Adrenal gland (tissue), 12 donors: ENCODE measurements around the gene LRP1B. TPM values are rescaled to one million over a fixed set of nuclear protein-coding genes. Genes with fewer than 3 reads are reported as not detected.

Source experiments
- DNase-seq, 7 donors: peaks; one replicate each; pipeline ENCODE4 v3.0.0-alpha.2; 2019 to 2020
- H3K27ac ChIP-seq, 5 donors: fragments of 200-600 bp; sonication (generic) in 4 of 5; 1 replicate in 3 of 5; 2 replicates in 2 of 5; pipeline versions ENCODE4 v1.5.1 to v1.8.0; 2016 to 2020; ENCODE audit warnings: mild to moderate bottlenecking in 1 of 5
- H3K27me3 ChIP-seq: fragments of 200-600 bp; 2 replicates; pipeline ENCODE4 v1.8.0; 2021
- H3K36me3 ChIP-seq, 2 donors: fragments of 200-600 bp; replicated peaks in 1 of 2; 1 replicate in 1 of 2; 2 replicates in 1 of 2; pipeline versions ENCODE4 v1.5.1 to v1.8.0; 2018 to 2022
- H3K4me1 ChIP-seq, 2 donors: fragments of 200-600 bp; replicated peaks in 1 of 2; 1 replicate in 1 of 2; 2 replicates in 1 of 2; pipeline versions ENCODE4 v1.5.1 to v1.8.0; 2018 to 2021
- H3K4me3 ChIP-seq, 4 donors: fragments of 200-600 bp; sonication (generic) in 3 of 4; one replicate each; pipeline ENCODE4 v1.5.1; 2016 to 2018
- H3K9me3 ChIP-seq, 3 donors: fragments of 200-600 bp; sonication (generic) in 1 of 3; replicated peaks in 1 of 3; 1 replicate in 2 of 3; 2 replicates in 1 of 3; pipeline versions ENCODE4 v1.5.1 to v1.8.0; 2016 to 2021
- CTCF ChIP-seq, 6 experiments: fragments of 450-650 bp in 4 of 6; fragments of 200-600 bp in 2 of 6; sonication (generic) in 1 of 6; IDR thresholded peaks; 1 replicate in 5 of 6; 2 replicates in 1 of 6; pipeline versions ENCODE4 v1.5.1 to v1.8.0; 2016 to 2021; ENCODE audit warnings: antibody characterized with exemption in 6 of 6, mild to moderate bottlenecking in 2 of 6, moderate library complexity in 1 of 6
- POLR2A ChIP-seq, 2 donors: fragments of 450-650 bp; IDR thresholded peaks; one replicate each; pipeline ENCODE4 v1.6.1; 2017; ENCODE audit warnings: antibody characterized with exemption in 2 of 2, mild to moderate bottlenecking in 2 of 2, moderate library complexity in 1 of 2
- WGBS, 4 donors: extraction: QIAGEN DNeasy Blood & Tissue Kit in 2 of 4; methylation state at CpG; one replicate each; pipeline versions ENCODE4 v1.1.5 to v1.1.7; 2013 to 2017; 5-methylcytosine and 5-hydroxymethylcytosine counted together
- intact Hi-C, 2 donors: fragments of 100-400 bp; cut with DNase I; formaldehyde crosslinking; loops; one replicate each; pipeline versions ENCODE4 v1.14.1 to v1.15.0; 2022 to 2023
- polyA plus RNA-seq, 3 donors: library from polyadenylated mRNA; stranded (reverse); fragments of 200-250 nt in 2 of 3; fragments of 350-450 nt in 1 of 3; fragmentation: Illumina TruSeq in 1 of 3; extraction: RNeasy Lipid Tissue Mini Kit (QIAGEN cat#74804) in 1 of 3; gene quantifications; one replicate each; pipeline ENCODE4 v1.2.3, GENCODE V29; 2013 to 2014
- total RNA-seq, 9 donors: library from RNA; depleted of rRNA in 4 of 9; stranded (reverse); fragments of >200 nt in 4 of 9; fragments of 120-200 nt in 1 of 9; fragmentation: NEBNext Ultra II Directional in 1 of 9; extraction: Animal tissue kit (Norgen Biotek cat#: 25700) in 1 of 9; gene quantifications; one replicate each; pipeline versions ENCODE4 v1.1.0 to v1.2.4, GENCODE V29; 2013 to 2023
- donor health status: healthy with polysubstance abuse.
- donor health status: Bipolar disorder and iron deficiency.
- donor health status: DM: yes; HTN: yes; CAD: no.
- donor health status: DM: no; HTN: no; CAD: no.
- donor health status: DM: no; HTN: no; CAD: no.
- donor health status: DM: yes; HTN: yes; CAD: no.

LRP1B gene
- total and polyA plus RNA-seq, 12 donors: 0.84 to 5.4 (median 2.1) TPM

GRCh38 chr2:141151611-141152286 is 979.1 kb downstream of the LRP1B start:
- WGBS, 4 donors: 46 to 78% (median 74%) methylated on average over 3 of the region's 3 CpGs
- no peaks in the 10 kb centered on the region for H3K4me1 ChIP-seq
- intact Hi-C loops: no loop called here
- no peaks in the 10 kb centered on the region for H3K36me3 ChIP-seq
- DNase-seq: no peak
- no peak overlapping the region for H3K27ac ChIP-seq
- H3K27me3 ChIP-seq: no peaks in the 10 kb centered on the region
- no peaks in the 10 kb centered on the region for H3K9me3 ChIP-seq
- H3K4me3 ChIP-seq: no peak overlapping the region
- TF ChIP-seq POLR2A (IDR thresholded peaks at IDR 0.05): no peak
- no peak for TF ChIP-seq CTCF (IDR thresholded peaks at IDR 0.05)

DNA sequence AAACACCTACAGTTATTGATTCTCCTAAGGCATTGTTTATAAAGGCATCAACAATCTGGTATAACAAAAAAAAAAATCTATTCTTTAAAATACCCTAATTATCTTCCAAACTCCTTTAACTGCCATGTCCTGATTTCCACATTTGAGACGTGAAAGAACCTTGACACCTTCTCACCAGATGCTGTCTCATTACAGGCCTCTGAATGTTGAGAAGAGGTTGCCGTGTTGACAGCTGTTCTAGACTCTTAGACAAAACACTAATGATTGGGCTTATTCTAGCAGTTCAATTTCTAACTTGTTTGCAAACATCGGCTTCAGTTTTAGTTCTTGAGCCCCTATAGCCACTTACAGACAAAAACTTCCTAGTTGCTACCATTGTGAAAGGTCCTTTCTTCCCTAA is 988.8 kb downstream of the LRP1B start:
- intact Hi-C loops: no loop called here
- TF ChIP-seq CTCF (IDR thresholded peaks at IDR 0.05): no peak
- Histone ChIP-seq H3K9me3 (no peaks in the 10 kb centered on the region), H3K4me3 (no peak overlapping the region), H3K27ac (no peak overlapping the region), H3K36me3 (no peaks in the 10 kb centered on the region), H3K27me3 (no peaks in the 10 kb centered on the region), H3K4me1 (no peaks in the 10 kb centered on the region)
- DNase-seq: no peak
- WGBS, 4 donors: 87 to 93% (median 90%) methylated on average over 3 of the region's 3 CpGs

DNA sequence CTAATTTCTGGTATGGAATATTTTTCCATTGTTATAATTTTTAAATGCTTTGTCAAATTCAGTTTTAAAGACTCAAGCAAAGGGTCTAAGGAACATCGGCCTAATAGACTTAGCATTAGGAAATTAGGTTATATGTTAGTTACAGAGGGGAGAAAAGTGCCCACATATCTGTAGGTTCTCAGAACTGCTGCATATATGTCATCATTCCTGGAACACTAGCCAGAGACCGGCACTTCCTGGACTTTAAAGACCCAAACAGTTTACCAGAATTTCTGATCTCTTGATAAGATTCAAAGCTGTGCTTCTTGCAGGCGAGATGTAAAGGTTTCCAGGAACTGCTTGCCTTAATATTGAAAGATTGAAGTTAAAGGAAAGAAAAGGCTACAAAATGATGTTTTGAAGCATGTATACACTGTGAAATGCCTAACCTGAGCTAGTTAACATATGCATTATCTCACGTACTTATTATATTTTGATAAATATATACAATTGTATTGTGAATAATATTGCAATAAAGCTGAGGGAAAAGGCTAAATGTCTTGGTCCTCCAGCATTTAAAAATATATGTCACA is 993.6 kb downstream of the LRP1B start:
- Histone ChIP-seq H3K36me3 (no peaks in the 10 kb centered on the region), H3K4me3 (no peak overlapping the region), H3K27me3 (no peaks in the 10 kb centered on the region), H3K9me3 (no peaks in the 10 kb centered on the region), H3K27ac (no peak overlapping the region), H3K4me1 (no peaks in the 10 kb centered on the region)
- WGBS, 4 donors: 77 to 82% (median 81%) methylated on average over 4 of the region's 4 CpGs
- DNase-seq: no peak
- intact Hi-C loops: no loop called here
- TF ChIP-seq POLR2A (IDR thresholded peaks at IDR 0.05) (no peak), CTCF (IDR thresholded peaks at IDR 0.05) (no peak)

DNA sequence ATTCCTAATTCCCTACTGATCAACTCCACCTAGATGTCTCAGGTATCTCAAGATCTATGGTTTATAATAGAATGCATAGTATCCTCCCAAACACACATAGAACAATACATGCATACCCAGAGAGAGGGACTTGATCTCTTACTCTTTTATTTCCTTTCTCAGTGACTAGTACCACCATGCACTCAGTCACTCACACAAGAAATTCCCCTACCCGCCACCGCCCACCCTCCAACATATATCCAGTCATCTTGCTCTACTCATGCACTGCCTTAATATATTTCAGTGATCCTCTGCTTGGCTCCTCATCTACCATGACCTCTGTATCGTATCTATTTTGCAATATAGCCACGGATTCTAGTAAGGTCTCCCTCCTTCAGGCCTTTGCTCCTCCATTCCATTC is 996.9 kb downstream of the LRP1B start:
- 76 to 94% (median 93%) methylated on average over 4 of the region's 4 CpGs for WGBS, 4 donors
- no peak for TF ChIP-seq POLR2A (IDR thresholded peaks at IDR 0.05)
- TF ChIP-seq CTCF (IDR thresholded peaks at IDR 0.05): no peak
- no peak overlapping the region for H3K27ac ChIP-seq
- H3K36me3 ChIP-seq: no peaks in the 10 kb centered on the region
- DNase-seq: no peak
- H3K9me3 ChIP-seq: no peaks in the 10 kb centered on the region
- intact Hi-C loops: no loop called here
- peaks cover 3% of the 10 kb centered on the region for H3K27me3 ChIP-seq
- no peak overlapping the region for H3K4me3 ChIP-seq
- H3K4me1 ChIP-seq: no peaks in the 10 kb centered on the region
